Activated CD4-positive, CD25-positive, alpha-beta regulatory T cell treated with anti-CD3 and anti-CD28 coated beads, Interleukin-2, amount 50 U/mL, for 24 hours (primary cell): Measurements from ENCODE around the gene S100A11.

Experiments
- ATAC-seq, 2 donors: fragments of 150-1000 bp; cut with Tn5 transposase; one replicate each; pipeline ENCODE4 v1.10.0; 2021; ENCODE audit warnings: mild to moderate bottlenecking in 1 of 2, moderate library complexity in 1 of 2

The S100A11 gene

DNA sequence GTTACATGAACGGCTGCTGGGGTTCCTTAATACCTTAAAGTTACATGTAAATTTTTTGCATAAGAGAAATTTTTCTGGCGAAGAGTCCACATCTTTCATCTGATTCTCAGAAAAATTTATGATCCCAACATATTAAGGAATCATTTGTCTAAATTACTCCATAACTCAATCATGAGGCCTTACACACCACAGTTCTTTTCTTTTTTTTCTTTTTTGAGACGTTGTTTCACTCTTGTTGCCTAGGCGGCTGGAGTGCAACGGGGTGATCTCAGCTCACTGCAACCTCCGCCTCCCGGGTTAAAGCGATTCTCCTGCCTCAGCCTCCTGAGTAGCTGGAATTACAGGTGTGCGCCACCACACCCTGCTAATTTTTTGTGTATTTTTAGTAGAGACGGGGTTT lies 2.1 kb upstream of the S100A11 start:
- no peak for ATAC-seq

DNA sequence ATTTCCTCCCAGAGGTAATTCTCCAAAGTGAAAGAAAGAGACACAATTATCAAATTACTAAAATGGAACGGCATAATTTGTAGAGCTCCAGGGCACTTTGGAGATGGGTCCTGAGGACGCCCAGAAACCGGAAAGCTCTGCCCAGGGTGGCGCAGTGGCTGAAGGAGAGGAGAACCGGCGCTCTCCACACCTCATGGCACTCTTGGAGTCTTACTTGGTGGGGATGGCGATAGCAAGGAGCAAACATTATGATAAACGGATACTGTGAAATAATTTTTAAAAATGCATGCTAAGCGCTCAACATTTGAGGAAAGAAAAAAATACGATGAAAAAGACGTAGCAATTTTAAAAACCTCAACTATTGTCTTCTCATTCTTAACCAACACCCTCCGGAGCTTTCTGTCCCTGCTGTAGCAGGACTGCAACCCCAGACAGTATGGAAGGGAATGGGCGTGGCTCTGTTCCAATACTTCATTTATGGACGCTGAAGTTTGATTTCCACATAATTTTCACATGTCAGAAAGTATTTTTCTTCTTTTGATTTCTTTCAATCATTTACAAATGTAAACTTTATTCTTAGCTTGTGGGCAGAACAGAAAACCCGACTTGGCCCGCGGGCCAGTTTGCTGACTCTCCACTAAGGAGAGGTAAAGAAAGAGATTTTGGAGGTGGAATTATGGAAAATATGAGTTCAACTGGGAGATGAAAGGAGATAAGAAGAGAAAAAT lies 1.1 kb downstream of the S100A11 start:
- ATAC-seq = no peak

DNA sequence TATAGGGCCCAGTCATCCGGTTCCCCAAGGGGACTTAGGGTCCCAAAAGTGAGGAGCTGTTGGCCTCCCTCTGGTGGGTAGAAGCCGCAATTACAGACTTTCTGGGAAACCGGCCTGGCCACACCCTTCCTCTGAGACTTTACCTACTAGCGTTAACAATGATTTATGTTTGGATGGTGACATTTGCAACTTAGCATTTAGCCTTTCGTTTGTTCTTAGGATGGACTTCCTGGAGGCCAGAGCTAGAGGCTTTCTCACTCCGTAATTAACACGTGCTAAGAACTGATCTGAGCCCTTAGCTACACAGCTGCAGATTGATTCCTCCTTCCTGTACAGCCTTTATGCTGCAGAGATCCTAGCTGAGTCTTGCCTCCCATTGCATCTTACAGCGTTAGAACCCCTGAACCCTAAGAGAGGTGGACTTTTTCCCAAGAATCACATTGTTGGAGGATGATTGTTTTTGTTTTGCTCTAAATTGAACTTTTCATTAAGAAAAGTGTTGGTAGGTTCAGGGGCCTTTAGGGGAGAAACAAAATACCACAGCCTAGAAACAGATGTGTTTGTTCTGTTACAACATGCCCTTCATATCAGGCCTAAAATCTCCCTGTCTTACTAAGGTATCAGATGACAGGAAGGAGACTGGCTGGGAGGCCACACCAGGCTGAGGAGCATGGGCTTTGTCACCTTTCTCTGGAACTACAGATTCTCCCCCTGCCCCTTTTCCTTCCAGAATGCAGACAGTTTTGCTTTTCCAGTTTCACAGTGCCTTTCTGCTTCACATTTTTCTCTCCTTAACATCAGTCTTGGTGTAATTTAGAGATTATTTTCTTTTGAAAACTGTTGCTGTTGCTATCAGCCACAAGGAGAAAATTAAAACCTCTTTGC lies 1.9 kb downstream of the S100A11 start:
- peak; percentile 56 to 58 for ATAC-seq

DNA sequence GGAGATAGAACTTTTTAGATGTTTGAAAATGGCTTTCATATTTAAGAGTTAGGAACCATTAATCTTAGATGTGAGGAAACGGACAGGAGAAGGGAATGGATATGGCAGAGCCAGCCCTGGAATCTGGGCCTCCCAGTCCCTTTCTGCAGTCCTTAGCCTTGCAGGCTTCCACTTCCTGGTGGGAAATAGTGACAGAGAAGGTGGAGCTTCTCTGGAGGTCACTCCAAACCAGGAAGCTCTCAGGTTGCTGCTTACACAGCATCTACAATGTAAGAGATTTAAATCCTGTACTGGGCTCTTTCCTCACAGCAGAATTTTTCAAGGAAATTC lies 2.5 kb downstream of the S100A11 start:
- ATAC-seq = no peak

DNA sequence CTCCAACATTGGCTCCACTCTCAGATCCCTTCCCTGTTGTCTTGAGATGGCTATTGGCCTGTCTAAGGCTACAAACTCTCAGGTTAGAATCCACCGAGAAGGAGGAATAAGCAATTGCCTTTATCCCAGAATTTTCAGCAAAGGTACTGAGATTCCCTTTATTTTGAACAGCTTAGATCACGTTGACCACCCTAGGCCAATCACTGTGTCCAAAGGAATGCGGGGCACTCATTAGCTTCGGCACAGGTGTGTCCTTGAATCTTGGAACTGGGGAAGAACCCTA lies 6.9 kb downstream of the S100A11 start:
- no peak for ATAC-seq

DNA sequence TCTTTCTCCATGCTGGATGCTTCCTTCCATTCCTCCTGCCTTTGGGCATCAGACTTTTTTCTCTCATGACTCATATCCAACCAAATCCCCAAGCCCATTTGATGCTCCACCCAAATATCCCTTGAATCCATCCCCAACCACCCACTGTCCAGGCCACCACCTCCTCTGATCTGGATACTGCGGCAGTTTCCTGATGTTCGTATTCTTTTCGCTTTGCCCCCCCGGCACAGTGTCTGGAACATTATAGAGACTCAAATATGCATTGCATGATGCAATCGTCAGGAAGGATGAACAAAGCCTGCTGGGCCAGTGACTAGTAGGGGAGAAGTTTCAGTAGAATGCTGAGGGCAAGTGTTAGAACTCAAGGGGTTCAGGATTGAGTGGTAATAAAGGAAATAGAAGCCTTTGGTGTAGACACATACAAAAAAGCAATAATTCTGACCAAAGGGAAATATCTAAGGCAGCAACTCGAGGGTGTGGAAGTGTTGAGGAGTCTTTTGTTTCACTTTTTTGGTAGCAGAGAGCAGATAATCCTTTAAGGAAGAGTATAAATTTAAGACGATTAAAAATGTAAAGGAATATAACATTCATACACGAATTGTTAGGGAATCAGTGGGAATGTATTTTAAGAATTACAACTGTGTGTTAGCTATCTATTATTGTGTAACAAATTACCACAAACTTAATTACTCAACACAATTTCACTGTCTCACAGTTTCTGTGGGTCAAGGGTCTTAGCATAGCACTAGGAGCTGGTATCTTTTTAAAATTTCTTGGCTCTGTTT lies 7.5 kb downstream of the S100A11 start:
- ATAC-seq = no peak

DNA sequence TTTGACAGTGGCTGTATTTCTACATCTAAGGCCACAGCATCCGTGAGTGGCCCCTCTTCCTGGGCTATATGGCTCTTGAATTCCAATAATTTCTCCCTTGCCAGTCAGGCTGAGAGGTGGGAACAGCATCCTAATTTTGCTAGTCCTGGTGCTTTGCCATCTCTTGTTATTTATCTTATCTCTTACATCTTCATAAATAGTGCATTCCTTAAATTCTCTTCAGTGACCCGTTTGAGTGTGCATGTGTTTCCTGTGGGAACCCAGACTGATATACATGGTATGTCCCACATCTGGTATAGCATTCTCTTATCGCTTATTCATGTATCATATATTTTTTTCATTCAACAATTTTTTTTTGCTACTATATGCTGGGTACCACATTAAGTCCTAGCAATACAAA lies 9.9 kb downstream of the S100A11 start:
- ATAC-seq = no peak

DNA sequence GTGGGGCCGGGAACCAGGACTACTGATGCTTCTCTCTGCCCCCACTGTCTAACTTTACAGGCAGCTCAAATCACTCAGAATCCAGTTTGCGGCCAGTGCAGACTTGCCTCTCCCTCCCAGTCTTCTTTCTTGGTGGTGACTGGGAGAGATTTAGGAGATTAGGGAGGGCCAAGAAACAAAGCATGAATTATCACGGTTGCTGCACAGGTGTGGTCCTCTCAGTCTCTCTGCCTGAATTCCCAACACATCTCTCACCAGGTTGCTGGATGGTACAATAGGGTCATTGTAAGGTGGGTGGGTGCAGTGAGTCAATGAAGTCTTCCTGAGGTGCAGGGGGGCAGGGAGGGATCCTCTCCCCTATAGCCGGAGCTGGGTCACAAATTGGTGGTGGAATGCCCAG lies 12.6 kb downstream of the S100A11 start:
- no peak for ATAC-seq

DNA sequence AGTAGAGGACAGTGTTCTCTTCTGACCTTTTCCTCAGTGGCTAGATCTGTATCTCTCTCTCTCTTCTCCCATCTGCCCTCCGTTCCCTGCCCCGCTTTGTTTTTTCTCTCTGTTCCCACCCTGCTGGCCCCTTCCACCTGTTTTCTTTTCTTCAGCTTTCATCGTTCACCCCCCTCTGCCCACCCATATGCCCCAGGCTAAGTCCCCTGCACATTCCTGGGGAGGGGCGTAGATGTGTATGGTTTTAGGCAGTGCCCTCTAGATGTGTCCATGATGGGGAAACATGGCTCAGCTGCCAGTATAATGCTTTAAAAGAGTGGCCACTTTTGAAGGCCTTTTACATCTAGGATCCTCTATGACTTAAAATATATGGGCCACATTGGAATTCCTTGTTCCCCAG lies 13.6 kb downstream of the S100A11 start:
- ATAC-seq = no peak

DNA sequence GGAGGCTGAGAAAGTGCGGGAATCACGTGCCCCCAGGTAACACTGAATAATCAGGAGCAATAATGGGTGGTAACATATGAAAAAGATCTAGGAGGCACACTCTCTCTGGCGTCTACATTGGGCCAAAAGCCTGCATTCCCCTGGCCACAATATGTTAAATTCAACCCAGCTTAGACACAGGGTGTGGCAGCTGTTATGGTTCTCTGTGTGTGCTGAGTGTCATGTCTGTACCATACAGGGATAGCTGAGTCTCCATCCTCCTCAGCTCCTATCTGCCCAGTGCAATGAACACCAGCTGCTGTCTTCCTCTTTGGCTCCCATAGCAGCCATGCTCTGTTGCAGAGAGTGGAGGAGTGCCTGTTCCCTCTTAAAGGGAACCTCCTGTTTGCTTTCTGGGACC lies 14.3 kb downstream of the S100A11 start:
- no peak for ATAC-seq

DNA sequence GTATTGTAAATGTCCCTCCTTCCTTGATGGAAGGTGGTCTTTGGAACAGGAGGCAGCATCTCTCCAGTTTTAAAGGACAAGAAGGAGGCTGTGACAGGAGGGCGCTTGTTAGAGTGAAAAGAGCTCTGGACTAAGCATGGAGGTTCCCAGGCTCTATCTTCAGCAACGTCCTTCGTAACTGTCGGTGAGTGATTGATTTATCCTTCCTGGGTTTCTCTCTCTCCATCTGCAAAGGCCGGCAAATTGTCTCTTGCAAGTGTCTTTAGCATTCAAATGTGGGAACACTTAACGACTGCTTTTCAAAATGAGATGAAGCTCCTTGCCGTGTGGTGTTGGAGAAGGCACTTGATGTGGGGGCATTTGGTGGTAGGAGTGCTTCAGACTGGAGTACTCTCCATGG lies 15.2 kb downstream of the S100A11 start:
- no peak for ATAC-seq

DNA sequence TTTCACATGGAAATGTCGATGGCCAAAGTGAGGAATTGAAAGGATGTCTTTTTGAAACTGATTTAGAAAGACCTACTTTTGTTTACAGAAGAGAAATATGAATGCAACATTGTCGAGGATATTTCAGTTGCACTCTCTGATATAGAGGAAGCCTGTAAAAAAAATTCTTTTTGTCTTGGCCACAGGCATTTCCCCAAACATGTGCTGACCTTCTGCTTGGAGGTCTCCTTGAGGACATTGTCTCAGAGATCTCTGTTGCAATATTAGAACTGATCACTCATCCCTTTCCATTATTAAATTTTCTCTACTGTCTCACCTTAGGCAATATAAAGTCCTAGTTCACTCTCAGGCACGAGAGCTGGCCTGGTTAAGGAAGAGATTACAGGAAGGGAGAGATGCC lies 16.0 kb downstream of the S100A11 start:
- ATAC-seq = no peak

DNA sequence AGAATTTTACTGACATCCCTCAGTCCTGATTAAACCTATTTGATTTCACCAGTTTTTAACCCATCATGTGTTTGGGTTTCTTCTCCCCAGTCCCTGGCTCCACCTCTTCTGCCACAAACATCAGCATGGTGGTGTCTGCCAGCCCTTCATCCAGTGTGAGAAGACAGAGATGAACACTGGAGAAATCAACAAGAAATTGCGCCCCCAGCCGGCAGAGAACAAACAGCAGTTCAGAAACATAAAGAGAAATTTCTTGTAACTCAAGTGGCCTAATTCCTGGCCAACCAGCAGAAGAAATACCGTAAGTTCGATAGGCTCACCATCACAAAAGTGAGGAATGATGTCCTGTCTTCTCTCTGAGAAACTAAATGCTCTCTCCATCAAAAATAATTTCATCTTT lies 18.3 kb downstream of the S100A11 start:
- no peak for ATAC-seq

DNA sequence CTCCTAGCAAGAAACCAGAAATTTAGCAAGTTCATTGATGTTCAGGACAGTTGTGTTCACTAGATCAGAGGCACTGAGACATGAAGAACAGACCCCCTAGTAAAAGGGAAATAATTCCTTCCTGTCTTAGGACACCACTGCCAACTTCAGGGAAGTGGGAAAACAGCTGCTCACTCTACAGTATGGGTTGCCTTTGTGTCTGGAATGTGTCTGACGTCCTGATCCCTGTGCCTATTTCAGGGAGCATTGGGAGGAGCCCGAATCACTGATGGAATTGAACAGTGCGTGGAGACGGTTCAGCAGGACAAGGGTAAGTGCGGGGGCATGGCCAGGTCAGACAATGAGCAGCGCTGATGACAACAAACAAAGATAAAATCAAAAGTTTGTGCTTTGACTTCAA lies 21.0 kb downstream of the S100A11 start:
- ATAC-seq = no peak

DNA sequence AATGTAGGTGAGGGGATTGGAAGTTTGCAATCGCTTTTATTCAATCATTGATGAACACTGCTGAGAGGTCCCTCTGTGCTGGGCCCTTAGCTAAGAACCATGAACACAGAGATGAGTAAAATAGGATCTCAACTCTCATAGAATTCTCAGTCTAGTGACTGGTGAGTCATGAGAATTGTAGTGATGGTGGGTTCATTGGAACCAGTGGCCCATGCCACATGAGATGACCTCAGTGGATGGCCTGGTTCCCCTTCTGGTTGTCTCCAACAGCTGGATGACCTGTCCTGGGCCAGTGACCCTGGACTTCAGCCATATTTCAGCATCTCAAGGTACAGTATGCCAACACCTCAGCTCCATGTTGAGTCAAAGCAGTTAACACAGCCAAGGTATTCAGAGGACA lies 21.9 kb downstream of the S100A11 start:
- no peak for ATAC-seq

DNA sequence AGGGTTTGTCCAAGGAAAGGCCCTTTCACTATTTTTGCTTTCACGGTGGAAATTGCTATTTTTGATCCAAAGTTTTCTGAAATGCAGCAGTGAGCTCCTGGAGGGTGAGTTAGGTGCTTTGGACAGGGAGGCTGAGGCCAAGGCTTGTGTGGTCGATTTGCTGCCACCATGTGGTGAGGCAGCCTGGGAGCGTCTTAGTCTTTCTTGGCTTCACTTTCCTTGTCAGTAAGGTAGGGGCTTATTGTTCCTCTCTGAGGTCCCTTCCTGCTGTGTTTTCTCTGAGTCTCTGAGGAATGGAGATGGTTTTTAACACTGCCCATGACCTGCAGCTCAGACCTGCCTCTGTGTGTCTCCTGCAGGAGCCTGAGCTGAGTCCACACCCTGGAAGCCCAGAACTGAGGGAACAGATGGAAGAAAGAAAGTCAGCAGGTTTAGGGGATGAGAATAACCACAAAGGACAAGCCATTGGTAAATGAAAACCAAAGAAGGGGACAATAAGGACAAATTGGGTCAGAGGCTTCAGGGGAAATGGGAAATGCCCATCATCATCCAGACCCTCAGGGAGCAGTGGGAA lies 23.1 kb downstream of the S100A11 start:
- no peak for ATAC-seq

DNA sequence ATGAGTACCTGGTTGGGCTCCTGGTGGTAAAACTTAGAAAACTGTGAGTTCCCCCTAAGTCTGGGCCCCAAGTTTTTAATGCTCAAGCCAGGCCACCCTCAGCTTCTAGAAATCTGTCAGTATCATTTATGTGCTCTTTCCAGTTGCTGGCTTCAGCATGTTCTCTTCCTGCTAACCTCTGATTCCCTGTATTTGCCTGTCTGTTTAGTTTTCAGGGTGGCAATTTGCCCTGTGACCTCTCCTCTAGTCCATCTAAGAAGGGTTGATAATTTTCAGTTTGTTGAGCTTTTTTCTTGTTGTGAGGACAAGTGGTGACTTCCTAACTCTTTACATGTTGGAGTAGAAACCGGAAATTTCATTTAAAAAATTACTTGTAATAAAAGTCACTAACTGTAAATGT lies 27.1 kb downstream of the S100A11 start:
- no peak for ATAC-seq

DNA sequence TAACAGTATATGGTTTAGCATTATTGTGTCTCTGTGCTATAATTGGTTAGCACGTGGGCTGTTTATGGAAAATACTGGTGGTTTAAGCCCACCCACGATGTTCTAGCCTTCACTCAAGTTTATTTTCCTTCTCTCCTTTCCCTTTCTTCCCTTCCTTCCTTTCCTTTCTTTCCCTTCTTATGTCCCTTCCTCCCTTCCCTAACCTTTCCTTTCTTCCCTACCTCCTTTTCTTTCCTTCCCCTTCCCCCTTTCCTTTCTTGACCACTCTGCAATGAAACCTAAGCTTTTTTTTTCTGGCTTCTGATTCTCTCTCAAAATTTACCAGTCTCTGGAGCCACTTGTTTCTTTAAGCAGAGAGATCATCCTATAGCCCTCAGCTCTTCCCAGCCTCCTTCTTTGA lies 29.8 kb downstream of the S100A11 start:
- no peak for ATAC-seq

DNA sequence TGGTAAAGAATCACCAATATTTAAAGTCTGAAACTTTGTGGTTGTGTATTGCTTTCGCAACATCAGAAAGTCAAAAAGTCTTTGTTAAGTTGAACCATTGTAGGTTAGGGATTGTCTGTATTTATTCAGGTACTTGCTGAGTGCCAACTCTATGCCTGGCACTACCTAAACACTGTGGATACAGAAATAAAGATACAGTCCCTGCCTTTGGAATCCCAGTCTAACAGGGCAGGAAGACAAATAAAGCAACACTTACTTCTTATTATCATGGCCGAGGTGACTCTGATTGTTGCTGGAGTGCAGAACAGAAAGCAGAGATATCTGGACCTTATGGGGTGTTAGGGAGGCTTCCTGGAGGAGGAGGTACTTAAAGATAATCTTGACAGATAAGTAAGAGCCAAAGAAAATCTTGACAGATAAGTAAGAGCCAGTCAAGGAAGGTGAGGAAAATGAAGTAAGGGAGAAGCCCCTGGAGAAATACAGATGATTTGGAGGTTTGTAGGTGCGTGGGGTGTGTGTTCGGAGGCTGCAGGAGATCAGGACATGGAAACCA lies 31.4 kb downstream of the S100A11 start:
- ATAC-seq = no peak

DNA sequence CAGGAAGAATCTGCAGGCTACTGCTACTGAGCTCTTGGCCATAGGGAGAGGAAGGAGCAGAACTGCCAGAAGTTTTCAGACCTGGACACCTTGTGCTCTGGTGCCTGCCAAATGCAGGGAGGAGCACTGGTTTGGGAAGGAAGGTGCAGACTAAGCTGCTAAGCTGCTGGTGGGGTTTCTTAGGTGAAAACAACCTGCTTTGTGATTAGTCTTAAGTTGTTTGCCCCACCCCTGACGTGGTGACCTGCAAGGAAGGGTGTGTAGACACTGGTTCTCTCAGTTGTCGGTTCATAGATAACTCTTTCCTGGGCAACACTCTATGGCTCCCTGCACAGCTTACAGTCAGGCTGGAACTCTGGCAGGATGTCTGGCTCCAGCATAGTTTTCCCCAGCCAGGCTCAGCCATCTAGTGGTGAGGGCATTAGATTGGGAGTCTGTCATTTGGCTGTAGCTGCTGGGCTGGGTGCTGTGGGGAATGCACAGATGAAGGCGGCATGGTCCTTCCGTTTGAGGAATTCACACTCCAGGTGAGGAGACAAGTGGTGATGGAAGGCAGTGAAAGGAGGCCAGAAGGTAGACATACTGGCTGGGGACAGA lies 32.9 kb downstream of the S100A11 start:
- no peak for ATAC-seq

DNA sequence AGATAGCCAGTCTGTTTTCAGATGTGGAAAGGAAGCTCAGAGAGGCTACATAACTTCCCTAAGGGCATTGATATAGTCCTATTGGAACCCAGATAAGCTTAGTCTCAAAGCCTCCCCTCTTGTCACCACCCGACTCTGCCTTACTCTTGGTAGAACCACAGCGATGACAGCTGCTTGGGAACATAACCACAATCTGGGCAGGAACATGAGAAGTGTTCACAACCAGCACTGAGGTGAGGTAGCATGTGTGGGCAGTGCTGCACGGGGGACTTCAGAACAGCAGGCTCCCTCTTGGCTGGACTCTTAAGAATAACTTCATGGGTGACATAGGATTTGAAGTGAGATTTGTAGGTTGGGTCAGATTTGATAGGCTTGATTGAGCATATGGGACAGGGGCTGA lies 33.8 kb downstream of the S100A11 start:
- ATAC-seq = no peak

DNA sequence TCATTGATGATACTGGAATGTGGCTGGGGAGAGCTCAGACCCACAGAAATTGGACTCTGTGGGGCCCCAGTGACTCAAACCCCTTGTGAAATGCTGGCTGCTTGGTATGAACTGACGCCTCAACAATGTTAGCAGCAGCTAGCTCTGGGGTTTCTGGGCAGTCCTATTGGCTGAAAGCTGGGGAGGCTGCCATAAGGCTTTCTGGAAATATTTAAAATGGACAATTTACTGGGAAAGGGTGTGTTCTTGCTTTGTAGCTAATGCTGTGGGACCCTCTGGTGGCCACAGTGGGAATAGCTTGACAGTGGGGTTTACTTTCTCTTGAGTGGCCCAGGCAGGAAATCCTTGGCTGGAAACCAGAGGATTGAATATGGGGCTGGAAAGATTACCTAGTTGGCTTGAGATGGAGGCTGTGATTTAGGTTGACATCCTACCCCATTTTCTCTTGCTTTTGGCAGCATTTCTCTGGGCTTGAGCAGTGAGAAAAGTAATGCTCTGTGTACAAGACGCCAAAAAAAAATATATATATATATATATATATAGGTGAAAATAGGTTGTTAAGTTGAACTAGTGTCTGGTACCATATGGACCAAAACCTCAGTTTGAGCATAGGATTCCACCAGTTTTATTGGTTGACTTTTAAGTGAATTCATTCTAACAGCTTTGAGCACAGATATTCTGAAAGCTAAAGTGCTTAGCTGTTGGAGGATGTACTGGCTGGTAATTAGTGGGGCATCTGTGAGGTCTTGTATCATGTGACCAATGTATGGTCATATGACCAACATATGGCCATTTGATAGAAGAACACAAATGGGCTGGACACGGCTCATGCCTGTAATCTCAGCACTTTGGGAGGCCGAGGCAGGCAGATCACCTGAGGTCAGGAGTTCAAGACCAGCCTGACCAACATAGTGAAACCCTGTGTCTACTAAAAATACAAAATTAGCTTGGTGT lies 34.9 kb downstream of the S100A11 start:
- ATAC-seq = peak in 1 of 2 donors; percentile 48
